Muscle of leg (tissue), 16 donors: ENCODE data around the gene ARHGAP5. TPM values are rescaled to one million over a fixed set of nuclear protein-coding genes. Genes with fewer than 3 reads are reported as not detected.

Experiments used
- DNase-seq: peaks from one replicate; pipeline ENCODE4 v3.0.0; 2013
- H3K27ac ChIP-seq: one replicate; pipeline ENCODE4 v1.5.1; 2013; ENCODE audit warnings: mild to moderate bottlenecking, low read length, control low read depth
- H3K27me3 ChIP-seq: one replicate; pipeline ENCODE4 v1.6.1; 2013; ENCODE audit warnings: low read length; ENCODE audit not compliant: control insufficient read depth, insufficient read depth
- H3K36me3 ChIP-seq: one replicate; pipeline ENCODE4 v1.6.1; 2013; ENCODE audit warnings: low read length; ENCODE audit not compliant: control insufficient read depth, insufficient read depth
- H3K4me1 ChIP-seq: one replicate; pipeline ENCODE4 v1.6.1; 2013; ENCODE audit warnings: low read length; ENCODE audit not compliant: control insufficient read depth, insufficient read depth
- H3K4me3 ChIP-seq: one replicate; pipeline ENCODE4 v1.5.1; 2013; ENCODE audit warnings: low read length, control low read depth
- H3K9me3 ChIP-seq: replicated peaks from 2 replicates; pipeline ENCODE4 v1.6.1; 2013; ENCODE audit warnings: low read depth, low read length; ENCODE audit not compliant: control insufficient read depth
- WGBS: methylation state at CpG from one replicate; pipeline ENCODE4 v1.1.5; 2013; ENCODE audit warnings: missing lambda C conversion rate; ENCODE audit not compliant: insufficient coverage; 5-methylcytosine and 5-hydroxymethylcytosine counted together
- long read RNA-seq, 11 donors: transcript quantifications; one replicate each; lab custom pipeline, GENCODE V29; 2026
- polyA plus RNA-seq, 8 donors: library from polyadenylated mRNA; unstranded; fragments of 120-200 nt; gene quantifications; one replicate each; pipeline versions ENCODE4 v1.2.1 to v1.2.3, GENCODE V29; 2013; ENCODE audit warnings: inconsistent platforms in 1 of 8, low replicate concordance in 1 of 8; ENCODE audit not compliant: insufficient read length in 8 of 8, insufficient read depth in 1 of 8
- total RNA-seq: library from RNA; stranded (reverse); fragments of 120-200 nt; gene quantifications from one replicate; pipeline ENCODE4 v1.2.4, GENCODE V29; 2013

Gene ARHGAP5
- total RNA-seq, result 131 TPM
- 10 to 100 TPM; 23.9 to 57.8 (median 41.7) TPM for polyA plus RNA-seq
- long read RNA-seq, donor 1, full-length matches to known transcripts, result 9 of 9 reads
- long read RNA-seq, donor 1, partial matches to known transcripts, result 0 of 9 reads
- long read RNA-seq, donor 1, other reads (novel, unspliced or antisense), result 0 of 9 reads
- long read RNA-seq, donor 2, partial matches to known transcripts, result 0 of 1 reads
- long read RNA-seq, donor 2, other reads (novel, unspliced or antisense), result 0 of 1 reads
- long read RNA-seq, donor 3, transcript ARHGAP5-201 (1 exons, 3,207 nt), result major isoform, 5 of 13 reads
- long read RNA-seq, donor 3, partial matches to known transcripts, result 8 of 13 reads
- long read RNA-seq, donor 3, other reads (novel, unspliced or antisense), result 0 of 13 reads
- long read RNA-seq, donor 4, partial matches to known transcripts, result 0 of 5 reads
- long read RNA-seq, donor 4, other reads (novel, unspliced or antisense), result 0 of 5 reads
- long read RNA-seq, donor 5, transcript ARHGAP5-201 (1 exons, 3,207 nt), result major isoform, 20 of 43 reads
- long read RNA-seq, donor 5, partial matches to known transcripts, result 23 of 43 reads
- long read RNA-seq, donor 5, other reads (novel, unspliced or antisense), result 0 of 43 reads
- long read RNA-seq, donor 6, transcript ARHGAP5-201 (1 exons, 3,207 nt), result major isoform, 10 of 16 reads
- long read RNA-seq, donor 6, partial matches to known transcripts, result 6 of 16 reads
- long read RNA-seq, donor 6, other reads (novel, unspliced or antisense), result 0 of 16 reads
- long read RNA-seq, donor 7, transcript ARHGAP5-201 (1 exons, 3,207 nt), result major isoform, 17 of 17 reads
- long read RNA-seq, donor 7, partial matches to known transcripts, result 0 of 17 reads
- long read RNA-seq, donor 7, other reads (novel, unspliced or antisense), result 0 of 17 reads
- long read RNA-seq, donor 8, transcript ARHGAP5-201 (1 exons, 3,207 nt), result major isoform, 14 of 15 reads
- long read RNA-seq, donor 8, partial matches to known transcripts, result 0 of 15 reads
- long read RNA-seq, donor 8, other reads (novel, unspliced or antisense), result 0 of 15 reads
- long read RNA-seq, donor 9, transcript ARHGAP5-201 (1 exons, 3,207 nt), result major isoform, 13 of 13 reads
- long read RNA-seq, donor 9, partial matches to known transcripts, result 0 of 13 reads
- long read RNA-seq, donor 9, other reads (novel, unspliced or antisense), result 0 of 13 reads
- long read RNA-seq, donor 10, full-length matches to known transcripts, result 17 of 33 reads
- long read RNA-seq, donor 10, partial matches to known transcripts, result 16 of 33 reads
- long read RNA-seq, donor 10, other reads (novel, unspliced or antisense), result 0 of 33 reads
- long read RNA-seq, donor 11, transcript ARHGAP5-201 (1 exons, 3,207 nt), result major isoform, 13 of 18 reads
- long read RNA-seq, donor 11, partial matches to known transcripts, result 5 of 18 reads
- long read RNA-seq, donor 11, other reads (novel, unspliced or antisense), result 0 of 18 reads

GRCh38 chr14:32077081-32078022 is at the start of gene ARHGAP5:
TSS of gene ARHGAP5 (plus strand) at chr14:32077304. CDS start at chr14:32090670, 13,366 bp downstream.
- Histone ChIP-seq H3K9me3 (no peaks in the 10 kb centered on the region), H3K4me1 (no peaks in the 10 kb centered on the region), H3K27ac (peak within 1 kb of the TSS; percentile 100), H3K27me3 (no peaks in the 10 kb centered on the region), H3K36me3 (no peaks in the 10 kb centered on the region), H3K4me3 (peak within 1 kb of the TSS; percentile 95)
- no peak for DNase-seq
- WGBS, result under 1% methylated on average over 82 of the region's 98 CpGs

GRCh38 chr14:32028599-32028998 is 48.5 kb upstream of the ARHGAP5 start:
- Histone ChIP-seq H3K27ac (no peak overlapping the region), H3K36me3 (no peaks in the 10 kb centered on the region), H3K9me3 (no peaks in the 10 kb centered on the region), H3K4me1 (no peaks in the 10 kb centered on the region), H3K4me3 (no peak overlapping the region), H3K27me3 (no peaks in the 10 kb centered on the region)
- no CpG with 5 or more reads among the region's 2 CpGs for WGBS
- DNase-seq, result no peak

- DNase-seq, result no peak
- no peaks in the 10 kb centered on the region for H3K27me3 ChIP-seq
- no peak overlapping the region for H3K27ac ChIP-seq
- H3K9me3 ChIP-seq, result no peaks in the 10 kb centered on the region
- 86% methylated on average over 2 of the region's 2 CpGs for WGBS
- no peaks in the 10 kb centered on the region for H3K36me3 ChIP-seq
- no peak overlapping the region for H3K4me3 ChIP-seq
- no peaks in the 10 kb centered on the region for H3K4me1 ChIP-seq
Measured at GRCh38 chr14:32033543-32033942, 43.6 kb upstream of the ARHGAP5 start.

GRCh38 chr14:32038876-32039275 is 38.2 kb upstream of the ARHGAP5 start:
- WGBS, result no CpG with 5 or more reads among the region's 1 CpG
- Histone ChIP-seq H3K27me3 (no peaks in the 10 kb centered on the region), H3K36me3 (no peaks in the 10 kb centered on the region), H3K9me3 (no peaks in the 10 kb centered on the region), H3K4me3 (no peak overlapping the region), H3K27ac (no peak overlapping the region), H3K4me1 (no peaks in the 10 kb centered on the region)
- no peak for DNase-seq

- no CpG with 5 or more reads among the region's 7 CpGs for WGBS
Measured at GRCh38 chr14:32039401-32040030, 37.6 kb upstream of the ARHGAP5 start.

GRCh38 chr14:32043624-32044023 is 33.5 kb upstream of the ARHGAP5 start:
- WGBS, result 80% methylated on average over 2 of the region's 4 CpGs
- H3K9me3 ChIP-seq, result no peaks in the 10 kb centered on the region
- no peak overlapping the region for H3K27ac ChIP-seq
- H3K27me3 ChIP-seq, result no peaks in the 10 kb centered on the region
- H3K36me3 ChIP-seq, result no peaks in the 10 kb centered on the region
- peak; percentile 63 for DNase-seq
- H3K4me3 ChIP-seq, result no peak overlapping the region
- H3K4me1 ChIP-seq, result no peaks in the 10 kb centered on the region

More at GRCh38 chr14:32039401-32040030, 37.6 kb upstream of the ARHGAP5 start:
- Histone ChIP-seq H3K4me3 (no peak overlapping the region), H3K9me3 (no peaks in the 10 kb centered on the region), H3K36me3 (no peaks in the 10 kb centered on the region), H3K27ac (no peak overlapping the region), H3K27me3 (no peaks in the 10 kb centered on the region), H3K4me1 (no peaks in the 10 kb centered on the region)
- no peak for DNase-seq

GRCh38 chr14:32044454-32044853 is 32.6 kb upstream of the ARHGAP5 start:
- Histone ChIP-seq H3K4me3 (no peak overlapping the region), H3K27ac (no peak overlapping the region), H3K4me1 (no peaks in the 10 kb centered on the region), H3K9me3 (no peaks in the 10 kb centered on the region), H3K36me3 (no peaks in the 10 kb centered on the region), H3K27me3 (no peaks in the 10 kb centered on the region)
- WGBS, result no CpG with 5 or more reads among the region's 4 CpGs
- no peak for DNase-seq

- no peak for DNase-seq
- Histone ChIP-seq H3K36me3 (no peaks in the 10 kb centered on the region), H3K4me1 (no peaks in the 10 kb centered on the region), H3K4me3 (no peak overlapping the region), H3K9me3 (no peaks in the 10 kb centered on the region), H3K27ac (no peak overlapping the region), H3K27me3 (no peaks in the 10 kb centered on the region)
- WGBS, result no CpG with 5 or more reads among the region's 2 CpGs
Measured at GRCh38 chr14:32047791-32048190, 29.3 kb upstream of the ARHGAP5 start.
